Frontal cortex (tissue), 4 donors: ENCODE measurements around the gene ZFP36L2. TPM values are rescaled to one million over a fixed set of nuclear protein-coding genes. Genes with fewer than 3 reads are reported as not detected.

ENCODE experiments used
- DNase-seq, 2 donors: peaks; one replicate each; pipeline ENCODE4 v3.0.0; 2012; ENCODE audit warnings: low spot score in 2 of 2
- FAIRE-seq: peaks from 2 replicates; lab custom pipeline; 2012; peaks lifted over from hg19 to GRCh38; lab: Jason Lieb, UNC
- total RNA-seq: library from RNA; depleted of rRNA; stranded (reverse); fragments of >200 nt; gene quantifications from one replicate; pipeline ENCODE4 v1.2.3, GENCODE V29; 2014
- donor health status: control.
- donor health status: control.
- donor health status: control.

The ZFP36L2 gene
- total RNA-seq, 1 donor from 2014 or later: 2.4 TPM

GRCh38 chr2:43225093-43225787 lies 1.2 kb downstream of the ZFP36L2 start:
- no peak for FAIRE-seq
- no peak for DNase-seq

GRCh38 chr2:43224571-43225092 lies 1.8 kb downstream of the ZFP36L2 start:
- DNase-seq: no peak
- FAIRE-seq: no peak

- FAIRE-seq (no peak), DNase-seq (no peak)
Observed at GRCh38 chr2:43224131-43224570, 2.3 kb downstream of the ZFP36L2 start.

GRCh38 chr2:43223521-43224001 lies 2.8 kb downstream of the ZFP36L2 start:
- FAIRE-seq (no peak), DNase-seq (no peak)

GRCh38 chr2:43222475-43223309 lies 3.7 kb downstream of the ZFP36L2 start:
- no peak for DNase-seq

GRCh38 chr2:43221763-43222474 lies 4.5 kb downstream of the ZFP36L2 start:
- DNase-seq (peak; percentile 82), FAIRE-seq (no peak)

More at GRCh38 chr2:43222475-43223309, 3.7 kb downstream of the ZFP36L2 start:
- FAIRE-seq: no peak

GRCh38 chr2:43221124-43221762 lies 5.2 kb downstream of the ZFP36L2 start:
- no peak for FAIRE-seq

GRCh38 chr2:43220760-43221123 lies 5.7 kb downstream of the ZFP36L2 start:
- DNase-seq: no peak
- FAIRE-seq: no peak

More at GRCh38 chr2:43221124-43221762, 5.2 kb downstream of the ZFP36L2 start:
- no peak for DNase-seq

GRCh38 chr2:43220229-43220751 lies 6.1 kb downstream of the ZFP36L2 start:
- no peak for FAIRE-seq
- DNase-seq: no peak

GRCh38 chr2:43219383-43220228 lies 6.8 kb downstream of the ZFP36L2 start:
- no peak for FAIRE-seq
- peak; percentile 63 to 66 for DNase-seq

GRCh38 chr2:43218702-43219382 lies 7.6 kb downstream of the ZFP36L2 start:
- DNase-seq: peak in 1 of 2 donors; percentile 39
- FAIRE-seq: no peak

- FAIRE-seq (no peak), DNase-seq (no peak)
Observed at GRCh38 chr2:43218155-43218701, 8.2 kb downstream of the ZFP36L2 start.

GRCh38 chr2:43217228-43218154 lies 8.9 kb downstream of the ZFP36L2 start:
- no peak for DNase-seq
- no peak for FAIRE-seq

GRCh38 chr2:43216629-43217028 lies 9.8 kb downstream of the ZFP36L2 start:
- FAIRE-seq: no peak
- no peak for DNase-seq

- no peak for FAIRE-seq
- no peak for DNase-seq
Observed at GRCh38 chr2:43215673-43216255, 10.6 kb downstream of the ZFP36L2 start.

GRCh38 chr2:43214253-43214652 lies 12.2 kb downstream of the ZFP36L2 start:
- FAIRE-seq: no peak
- DNase-seq: no peak
